T-helper 1 cell (primary cell): ENCODE measurements around the gene PLAC8.
"Not testable (repeated sequence)": the region's sequence is repeated elsewhere in the genome, so short reads cannot be mapped to it uniquely, and the experiment has no call there.

Experiments
- DNase-seq, 5 donors: peaks; one replicate each; pipeline ENCODE4 v3.0.0-alpha.2; 2012 to 2020

Gene PLAC8

GRCh38 chr4:83112231-83112630, 2.3 kb downstream of the PLAC8 start:
- DNase-seq = peak in 1 of 5 donors; percentile 32

GRCh38 chr4:83111751-83112141, 2.8 kb downstream of the PLAC8 start:
- not testable (repeated sequence) for DNase-seq

- no peak for DNase-seq
These were observed 3.4 kb downstream of the PLAC8 start for GRCh38 chr4:83110970-83111750.

- peak; percentile 67 to 88 (median 80) for DNase-seq
These were observed 4.1 kb downstream of the PLAC8 start for GRCh38 chr4:83110223-83110945.

GRCh38 chr4:83109480-83110222, 4.9 kb downstream of the PLAC8 start:
- peak in 3 of 5 donors; percentile 16 to 38 (median 26) for DNase-seq

- no peak for DNase-seq
These were observed 6.2 kb downstream of the PLAC8 start for GRCh38 chr4:83108101-83108861.

GRCh38 chr4:83107631-83108030, 6.9 kb downstream of the PLAC8 start:
- no peak for DNase-seq

GRCh38 chr4:83104991-83105390, 9.5 kb downstream of the PLAC8 start:
- DNase-seq = no peak

- no peak for DNase-seq
These were observed 18.1 kb downstream of the PLAC8 start for GRCh38 chr4:83096397-83096796.

GRCh38 chr4:83093060-83093640, 21.4 kb downstream of the PLAC8 start:
- no peak for DNase-seq

GRCh38 chr4:83089410-83090157, 24.9 kb downstream of the PLAC8 start:
- no peak for DNase-seq

GRCh38 chr4:83084956-83085355, 29.6 kb downstream of the PLAC8 start:
- not testable (repeated sequence) for DNase-seq

- peak in 4 of 5 donors; percentile 41 to 78 (median 55) for DNase-seq
These were observed 30.5 kb downstream of the PLAC8 start for GRCh38 chr4:83083925-83084475.

GRCh38 chr4:83082777-83083176, 31.8 kb downstream of the PLAC8 start:
- DNase-seq = no peak

GRCh38 chr4:83080561-83080960, 34.0 kb downstream of the PLAC8 start:
- DNase-seq = no peak

GRCh38 chr4:83075311-83076095, 39.0 kb downstream of the PLAC8 start:
- no peak for DNase-seq

GRCh38 chr4:83074783-83075182, 39.7 kb downstream of the PLAC8 start:
- peak in 1 of 5 donors; percentile 22 for DNase-seq

- DNase-seq = peak in 4 of 5 donors; percentile 34 to 88 (median 60)
These were observed 40.3 kb downstream of the PLAC8 start for GRCh38 chr4:83074086-83074704.

GRCh38 chr4:83071116-83071515, 43.4 kb downstream of the PLAC8 start:
- no peak for DNase-seq
